PC-3 (cell line): ENCODE data around the gene TXNL4A.

Source experiments
- EZH2phosphoT487 ChIP-seq: fragments of 300-600 bp; sonication (generic); IDR thresholded peaks from 2 replicates; pipeline ENCODE4 v1.6.1; 2018; ENCODE audit warnings: mild to moderate bottlenecking, antibody characterized with exemption, low read length, borderline replicate concordance
- TF ChIP-seq, protein P1 (sequence below): fragments of 300-600 bp; sonication (generic); conservative IDR thresholded peaks from 2 replicates; pipeline ENCODE4 v1.5.1; 2017; ENCODE audit warnings: antibody characterized with exemption, low read depth, mild to moderate bottlenecking, low read length

DNA sequence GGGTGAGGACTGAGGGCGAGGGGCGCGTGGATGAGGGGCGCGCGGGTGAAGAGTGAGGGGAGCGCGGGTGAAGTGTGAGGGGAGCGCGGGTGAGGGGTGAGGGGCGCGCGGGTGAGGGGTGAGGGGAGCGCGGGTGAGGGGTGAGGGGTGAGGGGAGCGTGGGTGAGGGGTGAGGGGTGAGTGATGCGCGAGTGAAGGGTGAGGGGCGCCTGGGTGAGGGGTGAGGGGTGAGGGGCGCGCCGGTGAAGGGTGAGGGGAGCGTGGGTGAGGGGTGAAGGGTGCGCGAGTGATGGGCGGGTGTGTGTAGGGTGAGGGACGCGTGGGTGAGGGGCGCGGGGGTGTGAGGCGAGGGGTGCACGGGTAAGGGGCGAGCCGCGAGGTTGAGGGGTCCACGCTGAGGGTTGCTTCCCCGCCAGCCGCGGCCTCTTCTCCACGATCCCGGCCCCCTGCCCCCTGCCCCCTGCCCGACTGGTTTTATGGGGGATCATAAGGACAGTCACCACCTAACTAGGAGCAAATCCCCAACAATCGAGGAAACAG, 35.8 kb downstream of the TXNL4A start:
- TF ChIP-seq, protein P1, sequence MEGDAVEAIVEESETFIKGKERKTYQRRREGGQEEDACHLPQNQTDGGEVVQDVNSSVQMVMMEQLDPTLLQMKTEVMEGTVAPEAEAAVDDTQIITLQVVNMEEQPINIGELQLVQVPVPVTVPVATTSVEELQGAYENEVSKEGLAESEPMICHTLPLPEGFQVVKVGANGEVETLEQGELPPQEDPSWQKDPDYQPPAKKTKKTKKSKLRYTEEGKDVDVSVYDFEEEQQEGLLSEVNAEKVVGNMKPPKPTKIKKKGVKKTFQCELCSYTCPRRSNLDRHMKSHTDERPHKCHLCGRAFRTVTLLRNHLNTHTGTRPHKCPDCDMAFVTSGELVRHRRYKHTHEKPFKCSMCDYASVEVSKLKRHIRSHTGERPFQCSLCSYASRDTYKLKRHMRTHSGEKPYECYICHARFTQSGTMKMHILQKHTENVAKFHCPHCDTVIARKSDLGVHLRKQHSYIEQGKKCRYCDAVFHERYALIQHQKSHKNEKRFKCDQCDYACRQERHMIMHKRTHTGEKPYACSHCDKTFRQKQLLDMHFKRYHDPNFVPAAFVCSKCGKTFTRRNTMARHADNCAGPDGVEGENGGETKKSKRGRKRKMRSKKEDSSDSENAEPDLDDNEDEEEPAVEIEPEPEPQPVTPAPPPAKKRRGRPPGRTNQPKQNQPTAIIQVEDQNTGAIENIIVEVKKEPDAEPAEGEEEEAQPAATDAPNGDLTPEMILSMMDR = no peak
- TF ChIP-seq EZH2phosphoT487 = no peak
